Body of pancreas (tissue), 4 donors: ENCODE results near the gene ADAMTS17.

Source experiments
- CTCF ChIP-seq, 7 experiments: fragments of 450-650 bp in 4 of 7; fragments of 200-600 bp in 3 of 7; sonication (generic) in 3 of 7; IDR thresholded peaks; one replicate each; pipeline ENCODE4 v1.5.1; 2016 to 2019; ENCODE audit warnings: antibody characterized with exemption in 7 of 7
- POLR2A ChIP-seq, 3 donors: fragments of 450-650 bp; IDR thresholded peaks; one replicate each; pipeline ENCODE4 v1.6.1; 2016; ENCODE audit warnings: antibody characterized with exemption in 3 of 3, mild to moderate bottlenecking in 2 of 3

GRCh38 chr15:100159436-100159835 is 182.3 kb downstream of the ADAMTS17 start:
- no peak for TF ChIP-seq POLR2A (IDR thresholded peaks at IDR 0.05)
- TF ChIP-seq CTCF (IDR thresholded peaks at IDR 0.05) = no peak
